ENCODE measurements around the gene TNC. TPM values are rescaled to one million over a fixed set of nuclear protein-coding genes. Genes with fewer than 3 reads are reported as not detected.

TNC gene
- total and polyA plus RNA-seq, 2 of the 4 experiments (the other 2 are of a cell fraction), result 192 to 253 TPM

DNA sequence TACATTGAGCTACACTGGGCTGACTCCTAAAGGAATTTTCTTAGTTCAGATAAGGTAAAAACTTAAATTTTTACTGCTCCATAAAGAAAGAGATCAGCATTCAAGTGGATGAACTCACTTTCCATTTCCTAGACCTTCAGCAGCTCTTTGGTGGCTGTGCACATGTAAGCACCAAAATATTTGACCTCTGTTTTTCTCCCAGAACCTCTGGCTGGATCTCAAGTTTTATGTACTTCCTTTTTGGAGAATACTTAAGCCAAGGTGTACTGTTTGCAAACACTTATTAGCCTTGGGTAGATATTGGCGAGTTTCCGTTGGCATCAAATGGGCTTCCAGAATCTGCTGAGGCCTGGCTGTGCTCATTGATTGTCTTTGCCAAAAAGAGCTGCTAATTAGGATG is 10.3 kb downstream of the TNC start:
- no peak overlapping the region for H4K91ac ChIP-seq (ENCODE audit: insufficient read depth, low read depth, low read length)
- H3K9me1 ChIP-seq (ENCODE audit: insufficient read depth, low read length), result peaks cover 5% of the 10 kb centered on the region
- H3K27ac ChIP-seq (ENCODE audit: insufficient read depth, low read length), result no peak overlapping the region
- H4K20me1 ChIP-seq (ENCODE audit: insufficient read depth, low read length), result peaks cover 12% of the 10 kb centered on the region
- H3K14ac ChIP-seq (replicated peaks; ENCODE audit: low read depth, low read length), result no peak overlapping the region
- peaks cover 19% of the 10 kb centered on the region for H3K36me3 ChIP-seq (ENCODE audit: control insufficient read depth, insufficient read depth, low read length)
- H2BK15ac ChIP-seq (ENCODE audit: low read depth, low read length), result no peak overlapping the region
- H3K79me1 ChIP-seq (ENCODE audit: low read depth in 1 of 2, low read length in 2 of 2), result peaks cover 24 to 60% of the 10 kb centered on the region in 2 experiments
- no peaks in the 10 kb centered on the region for H3K9me3 ChIP-seq (ENCODE audit: control insufficient read depth, insufficient read depth, low read length)
- H2BK120ac ChIP-seq (ENCODE audit: low read depth, low read length), result no peak overlapping the region
- TF ChIP-seq MXI1 (IDR thresholded peaks at IDR 0.05; ENCODE audit: borderline replicate concordance, low read depth, low read length) (no peak), SMC3 (IDR thresholded peaks at IDR 0.05; ENCODE audit: low read depth, low read length) (no peak), RAD21 (IDR thresholded peaks at IDR 0.05; ENCODE audit: low read length) (no peak), NFE2L2 (IDR thresholded peaks at IDR 0.05; ENCODE audit: low read depth, low read length) (no peak), BHLHE40 (IDR thresholded peaks at IDR 0.05; ENCODE audit: low read depth, low read length) (no peak), FOS (IDR thresholded peaks at IDR 0.05; ENCODE audit: low read depth, low read length) (no peak), CHD1 (IDR thresholded peaks at IDR 0.05; ENCODE audit: low read depth, low read length) (no peak), MAZ (IDR thresholded peaks at IDR 0.05; ENCODE audit: borderline replicate concordance, low read depth, low read length) (no peak), MAFK (IDR thresholded peaks at IDR 0.05; ENCODE audit: low read depth, low read length) (no peak)
- TF ChIP-seq, protein P1, sequence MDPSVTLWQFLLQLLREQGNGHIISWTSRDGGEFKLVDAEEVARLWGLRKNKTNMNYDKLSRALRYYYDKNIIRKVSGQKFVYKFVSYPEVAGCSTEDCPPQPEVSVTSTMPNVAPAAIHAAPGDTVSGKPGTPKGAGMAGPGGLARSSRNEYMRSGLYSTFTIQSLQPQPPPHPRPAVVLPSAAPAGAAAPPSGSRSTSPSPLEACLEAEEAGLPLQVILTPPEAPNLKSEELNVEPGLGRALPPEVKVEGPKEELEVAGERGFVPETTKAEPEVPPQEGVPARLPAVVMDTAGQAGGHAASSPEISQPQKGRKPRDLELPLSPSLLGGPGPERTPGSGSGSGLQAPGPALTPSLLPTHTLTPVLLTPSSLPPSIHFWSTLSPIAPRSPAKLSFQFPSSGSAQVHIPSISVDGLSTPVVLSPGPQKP (IDR thresholded peaks at IDR 0.05; ENCODE audit: borderline replicate concordance, low read depth, low read length), result no peak
- TF ChIP-seq, protein P2, sequence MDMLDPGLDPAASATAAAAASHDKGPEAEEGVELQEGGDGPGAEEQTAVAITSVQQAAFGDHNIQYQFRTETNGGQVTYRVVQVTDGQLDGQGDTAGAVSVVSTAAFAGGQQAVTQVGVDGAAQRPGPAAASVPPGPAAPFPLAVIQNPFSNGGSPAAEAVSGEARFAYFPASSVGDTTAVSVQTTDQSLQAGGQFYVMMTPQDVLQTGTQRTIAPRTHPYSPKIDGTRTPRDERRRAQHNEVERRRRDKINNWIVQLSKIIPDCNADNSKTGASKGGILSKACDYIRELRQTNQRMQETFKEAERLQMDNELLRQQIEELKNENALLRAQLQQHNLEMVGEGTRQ (IDR thresholded peaks at IDR 0.05; ENCODE audit: low read depth, low read length), result no peak
- H3K9ac ChIP-seq (ENCODE audit: low read depth, low read length), result no peak overlapping the region
- ChIA-PET POLR2A (ENCODE audit: unreplicated experiment) (interaction anchor here (0.7 kb wide), 1 partner anchor 425 kb away, joined by 4 read pairs; no protein-coding TSS in a partner anchor), CTCF (no interaction called here)
- no peak overlapping the region for H2AK9ac ChIP-seq (replicated peaks; ENCODE audit: low read depth, low read length, poor library complexity)
- H3K4me1 ChIP-seq (ENCODE audit: control insufficient read depth, insufficient read depth, low read length), result peaks cover 5% of the 10 kb centered on the region; the same call in 1 of the 2 replicates
- no peak overlapping the region for H2BK5ac ChIP-seq (ENCODE audit: low read depth, low read length, poor library complexity, severe bottlenecking)
- H3K4ac ChIP-seq (ENCODE audit: low read depth, low read length), result no peak overlapping the region
- intact Hi-C loops (cut with micrococcal nuclease) (no loop called here), dilution Hi-C loops (cut with HindIII; ENCODE audit: low sequenced_read_pairs, unreplicated experiment) (no loop called here), in situ Hi-C loops (cut with MboI; ENCODE audit: low sequenced_read_pairs) (no loop called here)
- WGBS, 2 experiments (ENCODE audit: extremely low coverage in 2 of 2, insufficient read length in 1 of 2), result 93% methylated on average over 2 of the region's 2 CpGs; no CpG with 5 or more reads in 1 of the 2 experiments
- no peak overlapping the region for H3K23ac ChIP-seq (ENCODE audit: low read depth, low read length)
- ATAC-seq (ENCODE audit: low read depth), result no peak
- no peak overlapping the region for H3K56ac ChIP-seq (ENCODE audit: extremely low read depth, insufficient read depth, low read length)
- BruUV-seq (replicated peaks), result no TSS peak
- no peak overlapping the region for H2AK5ac ChIP-seq (ENCODE audit: low read depth, low read length)
- no peak overlapping the region for H4K5ac ChIP-seq (ENCODE audit: low read depth, low read length)
- DNase-seq, result no peak
- no peak overlapping the region for H3K18ac ChIP-seq (ENCODE audit: low read depth, low read length)
- no peak overlapping the region for H3K4me2 ChIP-seq (ENCODE audit: low read depth, low read length)
- no peak overlapping the region for H2BK20ac ChIP-seq (ENCODE audit: low read depth, low read length)
- no peak overlapping the region for H4K8ac ChIP-seq (ENCODE audit: low read depth in 2 of 2, low read length in 2 of 2)
- H3K27me3 ChIP-seq (ENCODE audit: control insufficient read depth, insufficient read depth, low read length), result no peaks in the 10 kb centered on the region
- no peak overlapping the region for H3K4me3 ChIP-seq (ENCODE audit: insufficient read depth, low read depth, low read length)
- no peak overlapping the region for H2AFZ ChIP-seq (replicated peaks; ENCODE audit: low read length, poor library complexity)

All from IMR-90 (cell line).